ENCODE measurements around the gene LBR.
"Not testable (repeated sequence)": the region's sequence is repeated elsewhere in the genome, so short reads cannot be mapped to it uniquely, and the experiment has no call there.

LBR gene

GRCh38 chr1:225427235-225428067 is at the start of gene LBR:
Gene LBR (minus strand): TSS chr1:225428038. CDS start chr1:225424075, 3,963 bp downstream.
- no peak for DNase-seq (ENCODE audit: low read depth in 2 of 2)

DNA sequence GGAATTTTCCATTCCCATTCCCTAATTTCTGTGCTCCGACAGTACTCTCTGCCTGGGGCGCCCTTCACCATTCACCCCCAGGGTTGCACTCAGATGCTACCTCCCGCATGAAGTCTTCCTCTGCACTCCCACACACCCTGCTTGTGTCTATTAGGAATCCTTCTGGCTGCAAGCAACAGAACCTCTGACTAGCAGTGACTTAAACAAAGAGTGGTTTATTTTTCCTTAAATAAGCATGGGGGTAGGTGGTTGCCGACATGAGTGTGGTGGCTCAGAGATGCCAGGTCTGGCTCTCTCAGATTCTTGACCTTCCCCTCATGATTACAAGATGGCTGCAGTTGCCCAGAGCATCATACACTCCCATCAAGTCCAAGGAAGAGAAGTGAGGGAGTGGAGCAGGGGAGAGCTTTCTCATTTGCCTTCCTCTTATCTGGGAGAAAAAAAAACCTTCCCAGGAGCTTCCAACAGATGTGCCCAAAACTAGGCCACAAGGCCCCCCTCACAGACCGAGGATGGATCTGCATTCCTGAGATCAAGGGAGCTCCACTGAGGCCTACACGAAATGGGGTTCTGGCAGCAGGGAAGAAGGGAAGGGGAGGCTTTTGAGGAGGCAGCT is 49.6 kb upstream of the LBR start:
- no peak for DNase-seq (ENCODE audit: low read depth in 2 of 2)

- DNase-seq (ENCODE audit: low read depth in 2 of 2), result no peak
Measured at GRCh38 chr1:225476538-225476988, 48.7 kb upstream of the LBR start.

- DNase-seq (ENCODE audit: low read depth in 2 of 2), result no peak
Measured at GRCh38 chr1:225476100-225476511, 48.3 kb upstream of the LBR start.

- peak in 1 of 2 donors; percentile 23 for DNase-seq (ENCODE audit: low read depth in 2 of 2)
Measured at GRCh38 chr1:225474986-225475820, 47.4 kb upstream of the LBR start.

- DNase-seq (ENCODE audit: low read depth in 2 of 2), result no peak
Measured at GRCh38 chr1:225474439-225474985, 46.7 kb upstream of the LBR start.

DNA sequence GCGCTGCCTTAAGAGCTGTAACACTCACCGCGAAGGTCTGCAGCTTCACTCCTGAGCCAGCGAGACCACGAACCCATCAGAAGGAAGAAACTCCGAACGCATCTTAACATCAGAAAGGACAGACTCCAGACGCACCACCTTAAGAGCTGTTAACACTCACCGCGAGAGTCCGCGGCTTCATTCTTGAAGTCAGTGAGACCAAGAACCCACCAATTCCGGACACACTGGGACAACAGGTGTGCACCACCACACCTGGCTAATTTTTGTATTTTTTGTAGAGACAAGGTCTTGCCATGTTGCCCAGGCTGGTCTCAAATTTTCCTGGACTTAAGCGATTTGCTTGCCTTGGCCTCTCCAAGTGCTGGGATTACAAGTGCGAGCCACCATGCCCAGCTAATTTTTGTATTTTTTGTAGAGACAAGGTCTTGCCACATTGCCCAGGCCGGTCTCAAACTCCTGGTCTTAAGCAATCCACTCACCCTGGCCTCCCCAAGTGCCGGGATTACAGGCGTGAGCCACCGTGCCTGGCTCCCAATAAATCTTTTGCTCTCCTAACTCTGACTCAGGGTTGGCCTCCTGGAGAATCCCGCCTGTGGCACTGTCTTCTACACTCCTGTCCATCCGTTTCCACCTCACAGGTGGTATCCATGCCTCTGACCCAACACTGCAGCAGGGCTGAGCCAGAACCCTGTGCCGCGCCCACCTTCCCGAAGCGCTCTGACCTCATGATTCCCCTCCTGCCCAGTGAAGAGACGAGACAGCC is 46.0 kb upstream of the LBR start:
- not testable (repeated sequence) for DNase-seq (ENCODE audit: low read depth in 2 of 2)

GRCh38 chr1:225473266-225473665 is 45.4 kb upstream of the LBR start:
- DNase-seq (ENCODE audit: low read depth in 2 of 2), result not testable (repeated sequence)

GRCh38 chr1:225471453-225472301 is 43.8 kb upstream of the LBR start:
- no peak for DNase-seq (ENCODE audit: low read depth in 2 of 2)

DNA sequence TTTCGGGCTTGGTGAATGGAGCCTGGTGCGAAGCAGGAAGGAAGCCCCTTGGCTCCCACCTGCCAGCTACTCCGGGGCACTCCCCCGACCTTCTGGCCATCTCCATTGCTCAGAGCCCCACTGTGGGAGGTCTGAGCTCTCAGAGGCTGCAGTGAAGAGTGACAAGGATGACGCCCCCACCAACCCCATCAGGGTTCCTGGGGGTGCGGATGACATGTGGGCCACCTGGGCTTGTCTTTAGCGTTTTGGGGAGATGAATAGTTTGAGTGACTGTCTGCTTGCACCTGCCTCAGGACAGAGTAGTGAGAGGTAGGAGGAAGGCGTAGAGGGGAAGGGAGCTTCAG is 43.2 kb upstream of the LBR start:
- no peak for DNase-seq (ENCODE audit: low read depth in 2 of 2)

GRCh38 chr1:225470211-225471108 is 42.6 kb upstream of the LBR start:
- no peak for DNase-seq (ENCODE audit: low read depth in 2 of 2)

DNA sequence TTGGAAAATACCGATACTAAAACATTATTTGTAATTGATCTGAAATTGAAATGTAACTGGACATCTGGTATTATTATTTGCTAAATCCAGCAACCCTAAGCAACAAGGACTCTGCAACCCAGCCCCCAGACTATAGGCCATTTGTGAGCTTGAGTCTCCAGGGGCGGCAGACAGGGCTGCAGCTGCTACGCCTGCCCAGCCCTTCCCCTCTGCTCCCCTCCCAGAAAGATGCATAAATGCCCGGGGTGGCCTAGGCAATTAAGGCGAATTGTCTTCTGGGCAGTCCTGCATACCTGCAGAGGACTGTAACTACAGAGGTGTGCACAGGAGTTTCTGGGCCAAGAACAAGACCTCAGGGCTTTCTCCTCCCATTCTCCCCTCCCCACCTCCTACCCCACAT is 41.2 kb upstream of the LBR start:
- DNase-seq (ENCODE audit: low read depth in 2 of 2), result no peak

- DNase-seq (ENCODE audit: low read depth in 2 of 2), result no peak
Measured at GRCh38 chr1:225468270-225469020, 40.6 kb upstream of the LBR start.

- DNase-seq (ENCODE audit: low read depth in 2 of 2), result peak; percentile 55 to 61
Measured at GRCh38 chr1:225467193-225468020, 39.6 kb upstream of the LBR start.

GRCh38 chr1:225466848-225467192 is 39.0 kb upstream of the LBR start:
- DNase-seq (ENCODE audit: low read depth in 2 of 2), result no peak

DNA sequence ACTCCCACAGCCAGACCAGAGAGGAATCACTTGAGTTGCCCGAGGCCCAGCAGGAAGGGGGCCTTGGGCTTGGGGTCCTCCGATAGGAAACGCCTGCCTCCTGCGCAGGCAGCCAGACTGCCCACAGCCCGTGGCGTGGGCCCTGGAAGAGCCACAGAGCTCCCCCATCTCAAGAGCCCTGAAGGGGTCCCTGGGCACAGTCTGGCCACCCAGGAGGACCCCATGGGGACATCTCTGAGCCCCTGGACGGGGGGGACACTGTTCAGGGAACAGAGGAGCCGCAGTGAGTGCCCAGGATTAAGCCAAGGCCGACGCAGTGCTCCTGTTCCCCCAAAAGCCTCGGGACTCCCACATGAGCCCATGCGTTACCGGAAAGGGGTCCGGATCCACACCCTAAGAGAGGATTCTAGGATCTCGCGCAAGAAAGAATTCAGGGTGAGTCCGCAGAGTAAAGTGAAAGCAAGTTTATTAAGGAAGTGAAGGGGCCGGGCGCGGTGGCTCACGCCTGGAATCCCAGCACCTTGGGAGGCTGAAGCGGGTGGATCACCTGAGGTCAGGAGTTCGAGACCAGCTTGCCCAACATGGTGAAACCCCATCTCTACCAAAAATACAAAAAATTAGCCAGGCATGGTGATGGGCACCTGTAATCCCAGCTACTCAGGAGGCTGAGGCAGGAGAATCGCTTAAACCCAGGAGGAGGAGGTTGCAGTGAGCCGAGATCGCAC is 38.1 kb upstream of the LBR start:
- no peak for DNase-seq (ENCODE audit: low read depth in 2 of 2)

Data from stimulated activated CD8-positive, alpha-beta memory T cell treated with anti-CD3 and anti-CD28 coated beads, Interleukin-15, amount 100 ng/mL, for 4 hours (primary cell).